SU-DHL-6 (cell line): ENCODE results near the gene TMEM248.

Experiments
- CTCF ChIP-seq: fragments of 200-600 bp; sonication (generic); IDR thresholded peaks from one replicate; pipeline ENCODE4 v1.5.1; 2017; ENCODE audit warnings: antibody characterized with exemption, mild to moderate bottlenecking, low read length, moderate library complexity; ENCODE audit not compliant: insufficient read depth, poor library complexity, severe bottlenecking
- EZH2phosphoT487 ChIP-seq: fragments of 200-600 bp; sonication (generic), shearing (Covaris generic); conservative IDR thresholded peaks from 2 replicates; pipeline ENCODE4 v1.6.1; 2018; ENCODE audit warnings: mild to moderate bottlenecking, antibody characterized with exemption, low read length, moderate library complexity, mixed read lengths

- no peak for TF ChIP-seq EZH2phosphoT487
- no peak for TF ChIP-seq CTCF
These were observed 18.3 kb downstream of the TMEM248 start for GRCh38 chr7:66939325-66939724.
